ENCODE data around the gene PROK1.
A peak's percentile ranks its signal among the peaks of the same experiment; 100 is the strongest.
"Not testable (repeated sequence)": the region's sequence is repeated elsewhere in the genome, so short reads cannot be mapped to it uniquely, and the experiment has no call there.

Gene PROK1

GRCh38 chr1:110450929-110451328, at the start of gene PROK1:
Gene PROK1 (plus strand): TSS chr1:110451149. CDS start chr1:110451217, 68 bp downstream.
- H3K4me3 ChIP-seq (replicated peaks in 1 of 2; ENCODE audit: low read depth in 2 of 2, low read length in 2 of 2): no peak within 1 kb of the TSS
- no peak for TF ChIP-seq CTCF (IDR thresholded peaks at IDR 0.05; ENCODE audit: low read depth, low read length)

GRCh38 chr1:110403805-110404204, 47.1 kb upstream of the PROK1 start:
- DNase-seq (ENCODE audit: low read depth in 2 of 2): no peak
- H3K4me3 ChIP-seq (replicated peaks in 1 of 2; ENCODE audit: low read depth in 2 of 2, low read length in 2 of 2): no peak overlapping the region
- no peak for TF ChIP-seq CTCF (IDR thresholded peaks at IDR 0.05; ENCODE audit: low read depth, low read length)

More at GRCh38 chr1:110450929-110451328, at the start of gene PROK1:
- no peak for DNase-seq (ENCODE audit: low read depth in 2 of 2)

GRCh38 chr1:110404401-110404800, 46.5 kb upstream of the PROK1 start:
- TF ChIP-seq CTCF (IDR thresholded peaks at IDR 0.05; ENCODE audit: low read depth, low read length): no peak
- H3K4me3 ChIP-seq (replicated peaks in 1 of 2; ENCODE audit: low read depth in 2 of 2, low read length in 2 of 2): no peak overlapping the region
- no peak for DNase-seq (ENCODE audit: low read depth in 2 of 2)

- peak overlapping the region; percentile 77 to 89 for H3K4me3 ChIP-seq (replicated peaks in 1 of 2; ENCODE audit: low read depth in 2 of 2, low read length in 2 of 2)
- DNase-seq (ENCODE audit: low read depth in 2 of 2): not testable (repeated sequence)
These were observed 44.5 kb upstream of the PROK1 start for GRCh38 chr1:110406407-110406806.

- peak within 1 kb of the TSS; percentile 77 to 89 for H3K4me3 ChIP-seq (replicated peaks in 1 of 2; ENCODE audit: low read depth in 2 of 2, low read length in 2 of 2)
- TF ChIP-seq CTCF (IDR thresholded peaks at IDR 0.05; ENCODE audit: low read depth, low read length): no peak
- peak; percentile 93 to 94 for DNase-seq (ENCODE audit: low read depth in 2 of 2)
These were observed 43.4 kb upstream of the PROK1 start, which contains the start of gene LAMTOR5 for GRCh38 chr1:110407260-110408210. Gene LAMTOR5 (minus strand): TSS chr1:110407694. CDS start chr1:110407620, 74 bp downstream.

- peak in 1 of 2 donors; percentile 15 for DNase-seq (ENCODE audit: low read depth in 2 of 2)
- H3K4me3 ChIP-seq (replicated peaks in 1 of 2; ENCODE audit: low read depth in 2 of 2, low read length in 2 of 2): no peak overlapping the region
- no peak for TF ChIP-seq CTCF (IDR thresholded peaks at IDR 0.05; ENCODE audit: low read depth, low read length)
These were observed 42.5 kb upstream of the PROK1 start for GRCh38 chr1:110408488-110408887.

- no peak overlapping the region for H3K4me3 ChIP-seq (replicated peaks in 1 of 2; ENCODE audit: low read depth in 2 of 2, low read length in 2 of 2)
- TF ChIP-seq CTCF (IDR thresholded peaks at IDR 0.05; ENCODE audit: low read depth, low read length): no peak
- DNase-seq (ENCODE audit: low read depth in 2 of 2): no peak
These were observed 41.6 kb upstream of the PROK1 start for GRCh38 chr1:110409316-110409715.
